Measurements from ENCODE around the gene LRFN2.

The LRFN2 gene

DNA sequence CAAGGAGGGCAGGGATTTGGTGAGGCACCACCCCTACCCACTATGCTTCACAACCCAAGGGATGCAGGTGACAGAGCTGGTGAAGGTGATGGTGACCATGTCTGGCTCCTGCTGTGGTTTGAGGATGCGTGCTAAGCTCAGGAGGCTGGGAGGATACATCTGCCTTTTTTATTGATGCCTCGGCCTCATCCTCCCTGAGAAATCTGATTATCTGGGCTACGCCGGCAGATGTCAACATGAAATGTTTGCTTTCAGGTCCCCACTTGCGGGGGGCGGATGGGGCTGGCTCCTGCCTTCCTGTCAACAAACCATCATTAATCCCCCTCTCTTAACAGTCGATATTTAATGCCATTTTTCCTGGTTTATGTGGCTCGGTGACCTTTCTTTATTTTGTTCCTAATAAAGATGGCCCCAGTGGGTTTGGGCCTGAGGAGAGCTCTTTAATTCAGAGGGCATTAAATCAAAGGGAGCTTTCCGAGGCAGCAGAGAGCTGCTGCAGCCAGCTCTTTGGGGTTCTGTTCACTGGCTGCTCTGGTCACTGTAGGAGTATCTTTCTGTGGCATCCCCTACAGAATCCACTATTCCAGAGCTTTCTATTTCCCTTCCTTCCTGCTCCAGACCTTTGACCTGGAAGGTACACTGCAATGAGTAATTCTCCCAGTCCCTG lies 33.5 kb upstream of the LRFN2 start:
- Histone ChIP-seq H3K27ac (ENCODE audit: low read length) (no peak overlapping the region), H3K36me3 (ENCODE audit: control insufficient read depth, insufficient read depth, low read length) (no peaks in the 10 kb centered on the region), H3K4me1 (ENCODE audit: control insufficient read depth, insufficient read depth, low read length) (no peaks in the 10 kb centered on the region), H3K4me3 (ENCODE audit: low read length) (no peak overlapping the region), H3K27me3 (ENCODE audit: control insufficient read depth, insufficient read depth, low read length) (no peaks in the 10 kb centered on the region), H3K9me3 (ENCODE audit: control insufficient read depth, insufficient read depth, low read length) (no peaks in the 10 kb centered on the region)
- no CpG with 5 or more reads among the region's 9 CpGs for WGBS (ENCODE audit: insufficient coverage, insufficient read length)
- DNase-seq (ENCODE audit: low read depth, low spot score), result no peak

DNA sequence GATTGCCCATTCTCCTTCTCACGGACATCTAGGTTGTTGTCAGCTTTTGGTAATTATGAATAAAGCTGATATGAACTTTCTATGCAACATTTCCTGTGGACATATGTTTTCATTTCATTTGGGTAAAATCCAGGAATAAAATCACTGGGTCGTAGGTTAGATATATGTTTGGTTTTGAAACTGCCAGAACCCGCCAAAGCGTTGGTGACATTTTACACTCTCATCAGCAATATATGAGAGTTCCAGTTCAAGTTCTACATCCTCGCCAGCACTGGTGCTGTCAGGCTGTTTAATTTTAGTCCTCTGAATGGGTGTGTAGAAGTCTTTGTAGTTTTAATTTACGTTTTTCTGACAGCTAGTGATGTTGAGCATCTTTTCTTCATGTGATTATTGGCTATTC lies 27.5 kb upstream of the LRFN2 start:
- no peaks in the 10 kb centered on the region for H3K27me3 ChIP-seq (ENCODE audit: control insufficient read depth, insufficient read depth, low read length)
- WGBS (ENCODE audit: insufficient coverage, insufficient read length), result no CpG with 5 or more reads among the region's 6 CpGs

DNA sequence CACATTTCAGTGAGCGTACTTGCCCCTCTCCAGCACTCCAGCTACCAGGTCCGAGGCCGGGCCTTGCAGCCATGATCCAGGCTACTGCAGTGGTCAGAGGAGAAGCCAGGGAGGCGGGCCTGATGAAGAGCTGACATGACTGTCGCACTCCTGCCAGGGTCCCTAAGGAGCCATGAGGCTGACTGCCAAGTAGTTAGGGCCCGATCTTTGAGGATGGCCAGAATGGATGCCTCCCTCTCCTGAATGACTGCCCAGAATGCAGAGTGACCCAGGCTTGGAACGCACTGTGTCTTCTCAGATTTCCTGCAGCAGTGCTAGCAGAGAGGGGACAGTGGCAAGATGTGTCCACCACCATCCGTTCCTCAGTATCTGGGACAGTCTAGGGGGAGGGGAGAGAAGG lies 24.7 kb upstream of the LRFN2 start:
- Histone ChIP-seq H3K9me3 (ENCODE audit: control insufficient read depth, insufficient read depth, low read length) (no peaks in the 10 kb centered on the region), H3K27me3 (ENCODE audit: control insufficient read depth, insufficient read depth, low read length) (no peaks in the 10 kb centered on the region), H3K4me1 (ENCODE audit: control insufficient read depth, insufficient read depth, low read length) (no peaks in the 10 kb centered on the region), H3K4me3 (ENCODE audit: low read length) (no peak overlapping the region), H3K36me3 (ENCODE audit: control insufficient read depth, insufficient read depth, low read length) (no peaks in the 10 kb centered on the region), H3K27ac (ENCODE audit: low read length) (no peak overlapping the region)
- no CpG with 5 or more reads among the region's 8 CpGs for WGBS (ENCODE audit: insufficient coverage, insufficient read length)
- no peak for DNase-seq (ENCODE audit: low read depth, low spot score)

More for the DNA sequence above, 27.5 kb upstream of the LRFN2 start:
- Histone ChIP-seq H3K27ac (ENCODE audit: low read length) (no peak overlapping the region), H3K4me1 (ENCODE audit: control insufficient read depth, insufficient read depth, low read length) (no peaks in the 10 kb centered on the region), H3K9me3 (ENCODE audit: control insufficient read depth, insufficient read depth, low read length) (no peaks in the 10 kb centered on the region), H3K4me3 (ENCODE audit: low read length) (no peak overlapping the region), H3K36me3 (ENCODE audit: control insufficient read depth, insufficient read depth, low read length) (no peaks in the 10 kb centered on the region)
- no peak for DNase-seq (ENCODE audit: low read depth, low spot score)

- no CpG with 5 or more reads among the region's 5 CpGs for WGBS (ENCODE audit: insufficient coverage, insufficient read length)
- H3K27ac ChIP-seq (ENCODE audit: low read length), result no peak overlapping the region
Measured at GRCh38 chr6:40611434-40611833, 24.3 kb upstream of the LRFN2 start.

DNA sequence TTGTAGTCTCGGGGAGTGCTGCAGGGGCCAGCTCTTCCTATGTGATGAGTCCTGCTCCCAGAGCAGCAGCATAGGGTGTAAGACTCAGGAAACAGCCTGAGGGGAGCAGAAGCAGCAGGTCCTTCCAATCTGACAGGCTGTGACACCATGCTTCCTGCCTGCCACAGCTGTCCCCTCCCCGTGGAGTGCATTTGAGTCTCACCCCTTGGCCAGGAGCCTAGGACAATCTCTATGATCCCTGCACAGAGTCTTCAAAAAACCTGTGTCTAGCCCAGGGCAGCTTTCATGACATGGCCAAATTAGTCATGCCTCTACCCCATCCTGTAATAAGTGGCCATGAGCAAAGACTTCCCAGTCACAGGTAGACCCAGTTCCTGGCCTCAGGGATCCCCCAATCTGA lies 23.1 kb upstream of the LRFN2 start:
- no peak overlapping the region for H3K27ac ChIP-seq (ENCODE audit: low read length)
- H3K27me3 ChIP-seq (ENCODE audit: control insufficient read depth, insufficient read depth, low read length), result no peaks in the 10 kb centered on the region
- WGBS (ENCODE audit: insufficient coverage, insufficient read length), result no CpG with 5 or more reads among the region's 2 CpGs
- no peaks in the 10 kb centered on the region for H3K36me3 ChIP-seq (ENCODE audit: control insufficient read depth, insufficient read depth, low read length)
- H3K4me3 ChIP-seq (ENCODE audit: low read length), result no peak overlapping the region
- DNase-seq (ENCODE audit: low read depth, low spot score), result no peak
- no peaks in the 10 kb centered on the region for H3K4me1 ChIP-seq (ENCODE audit: control insufficient read depth, insufficient read depth, low read length)
- H3K9me3 ChIP-seq (ENCODE audit: control insufficient read depth, insufficient read depth, low read length), result no peaks in the 10 kb centered on the region

More at GRCh38 chr6:40611434-40611833, 24.3 kb upstream of the LRFN2 start:
- Histone ChIP-seq H3K27me3 (ENCODE audit: control insufficient read depth, insufficient read depth, low read length) (no peaks in the 10 kb centered on the region), H3K9me3 (ENCODE audit: control insufficient read depth, insufficient read depth, low read length) (no peaks in the 10 kb centered on the region), H3K4me1 (ENCODE audit: control insufficient read depth, insufficient read depth, low read length) (no peaks in the 10 kb centered on the region), H3K4me3 (ENCODE audit: low read length) (no peak overlapping the region), H3K36me3 (ENCODE audit: control insufficient read depth, insufficient read depth, low read length) (no peaks in the 10 kb centered on the region)
- no peak for DNase-seq (ENCODE audit: low read depth, low spot score)

DNA sequence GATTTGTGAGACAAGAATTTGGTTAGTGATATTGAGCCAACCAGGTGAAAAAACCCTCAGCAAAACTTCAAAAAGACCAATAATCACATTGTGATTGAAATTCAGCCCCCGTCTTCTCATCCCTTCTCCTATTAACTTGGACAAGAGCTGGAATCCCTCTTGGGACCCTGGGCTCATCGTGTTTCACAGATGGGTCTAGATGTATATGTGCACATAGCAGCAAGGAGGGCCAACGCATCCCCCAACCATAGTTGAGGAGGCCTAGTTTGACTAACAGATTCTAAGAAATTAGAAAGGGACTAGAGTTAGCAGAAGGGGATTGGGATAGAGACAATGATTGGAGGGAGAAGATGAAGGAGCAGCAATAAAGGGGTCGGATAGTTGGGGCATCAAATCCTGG lies 19.8 kb upstream of the LRFN2 start:
- H3K4me3 ChIP-seq (ENCODE audit: low read length), result no peak overlapping the region
- no peak for DNase-seq (ENCODE audit: low read depth, low spot score)
- H3K27ac ChIP-seq (ENCODE audit: low read length), result no peak overlapping the region
- H3K9me3 ChIP-seq (ENCODE audit: control insufficient read depth, insufficient read depth, low read length), result no peaks in the 10 kb centered on the region
- WGBS (ENCODE audit: insufficient coverage, insufficient read length), result no CpG with 5 or more reads among the region's 4 CpGs
- H3K4me1 ChIP-seq (ENCODE audit: control insufficient read depth, insufficient read depth, low read length), result no peaks in the 10 kb centered on the region
- H3K27me3 ChIP-seq (ENCODE audit: control insufficient read depth, insufficient read depth, low read length), result no peaks in the 10 kb centered on the region
- no peaks in the 10 kb centered on the region for H3K36me3 ChIP-seq (ENCODE audit: control insufficient read depth, insufficient read depth, low read length)

DNA sequence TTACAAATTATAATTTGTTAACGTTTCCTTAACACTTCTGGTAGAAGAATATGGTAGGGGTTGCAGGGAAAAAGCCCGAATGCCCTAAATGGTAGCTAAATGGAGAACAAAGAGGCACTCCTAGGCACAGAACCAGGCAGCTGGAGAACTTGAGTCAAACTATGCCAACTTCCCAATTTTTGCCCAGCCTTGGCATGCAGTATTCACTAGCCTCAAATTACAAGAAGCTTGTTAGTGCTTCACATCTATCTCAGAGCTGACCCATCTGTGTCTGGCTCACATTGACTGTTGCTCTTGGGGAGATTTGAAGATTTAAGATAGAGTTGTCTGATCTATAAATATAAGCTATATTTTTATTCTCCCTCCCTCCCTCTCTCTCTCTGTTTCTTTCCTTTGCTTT lies 19.4 kb upstream of the LRFN2 start:
- Histone ChIP-seq H3K27me3 (ENCODE audit: control insufficient read depth, insufficient read depth, low read length) (no peaks in the 10 kb centered on the region), H3K27ac (ENCODE audit: low read length) (no peak overlapping the region), H3K9me3 (ENCODE audit: control insufficient read depth, insufficient read depth, low read length) (no peaks in the 10 kb centered on the region), H3K4me3 (ENCODE audit: low read length) (no peak overlapping the region), H3K4me1 (ENCODE audit: control insufficient read depth, insufficient read depth, low read length) (no peaks in the 10 kb centered on the region), H3K36me3 (ENCODE audit: control insufficient read depth, insufficient read depth, low read length) (no peaks in the 10 kb centered on the region)
- WGBS (ENCODE audit: insufficient coverage, insufficient read length), result no CpG with 5 or more reads among the region's 2 CpGs
- no peak for DNase-seq (ENCODE audit: low read depth, low spot score)

GRCh38 chr6:40604082-40604481 lies 16.9 kb upstream of the LRFN2 start:
- no peaks in the 10 kb centered on the region for H3K36me3 ChIP-seq (ENCODE audit: control insufficient read depth, insufficient read depth, low read length)
- no peaks in the 10 kb centered on the region for H3K9me3 ChIP-seq (ENCODE audit: control insufficient read depth, insufficient read depth, low read length)

GRCh38 chr6:40599555-40599954 lies 12.4 kb upstream of the LRFN2 start:
- no peaks in the 10 kb centered on the region for H3K27me3 ChIP-seq (ENCODE audit: control insufficient read depth, insufficient read depth, low read length)
- DNase-seq (ENCODE audit: low read depth, low spot score), result no peak
- H3K27ac ChIP-seq (ENCODE audit: low read length), result no peak overlapping the region
- no peaks in the 10 kb centered on the region for H3K9me3 ChIP-seq (ENCODE audit: control insufficient read depth, insufficient read depth, low read length)
- H3K36me3 ChIP-seq (ENCODE audit: control insufficient read depth, insufficient read depth, low read length), result no peaks in the 10 kb centered on the region
- no peak overlapping the region for H3K4me3 ChIP-seq (ENCODE audit: low read length)
- no CpG with 5 or more reads among the region's 28 CpGs for WGBS (ENCODE audit: insufficient coverage, insufficient read length)
- no peaks in the 10 kb centered on the region for H3K4me1 ChIP-seq (ENCODE audit: control insufficient read depth, insufficient read depth, low read length)

More at GRCh38 chr6:40604082-40604481, 16.9 kb upstream of the LRFN2 start:
- Histone ChIP-seq H3K27me3 (ENCODE audit: control insufficient read depth, insufficient read depth, low read length) (no peaks in the 10 kb centered on the region), H3K4me3 (ENCODE audit: low read length) (no peak overlapping the region), H3K27ac (ENCODE audit: low read length) (no peak overlapping the region), H3K4me1 (ENCODE audit: control insufficient read depth, insufficient read depth, low read length) (no peaks in the 10 kb centered on the region)
- no CpG with 5 or more reads among the region's 2 CpGs for WGBS (ENCODE audit: insufficient coverage, insufficient read length)
- DNase-seq (ENCODE audit: low read depth, low spot score), result no peak

- Histone ChIP-seq H3K9me3 (ENCODE audit: control insufficient read depth, insufficient read depth, low read length) (no peaks in the 10 kb centered on the region), H3K4me1 (ENCODE audit: control insufficient read depth, insufficient read depth, low read length) (no peaks in the 10 kb centered on the region), H3K36me3 (ENCODE audit: control insufficient read depth, insufficient read depth, low read length) (no peaks in the 10 kb centered on the region), H3K27ac (ENCODE audit: low read length) (no peak overlapping the region), H3K4me3 (ENCODE audit: low read length) (no peak overlapping the region), H3K27me3 (ENCODE audit: control insufficient read depth, insufficient read depth, low read length) (no peaks in the 10 kb centered on the region)
- no CpG with 5 or more reads among the region's 5 CpGs for WGBS (ENCODE audit: insufficient coverage, insufficient read length)
- DNase-seq (ENCODE audit: low read depth, low spot score), result no peak
Measured at GRCh38 chr6:40598516-40598915, 11.4 kb upstream of the LRFN2 start.

GRCh38 chr6:40597301-40597700 lies 10.1 kb upstream of the LRFN2 start:
- WGBS (ENCODE audit: insufficient coverage, insufficient read length), result no CpG with 5 or more reads among the region's 3 CpGs
- Histone ChIP-seq H3K4me1 (ENCODE audit: control insufficient read depth, insufficient read depth, low read length) (no peaks in the 10 kb centered on the region), H3K27ac (ENCODE audit: low read length) (no peak overlapping the region), H3K4me3 (ENCODE audit: low read length) (no peak overlapping the region), H3K9me3 (ENCODE audit: control insufficient read depth, insufficient read depth, low read length) (no peaks in the 10 kb centered on the region), H3K36me3 (ENCODE audit: control insufficient read depth, insufficient read depth, low read length) (no peaks in the 10 kb centered on the region), H3K27me3 (ENCODE audit: control insufficient read depth, insufficient read depth, low read length) (no peaks in the 10 kb centered on the region)
- no peak for DNase-seq (ENCODE audit: low read depth, low spot score)

Data from iPS DF 6.9 (cell line).